Natural killer cell (primary cell): Measurements from ENCODE around the gene RYR3. TPM values are rescaled to one million over a fixed set of nuclear protein-coding genes. Genes with fewer than 3 reads are reported as not detected.

Experiments used
- ATAC-seq, 3 donors: fragments of 150-1000 bp in 2 of 3; fragments of 200-7000 bp in 1 of 3; cut with Tn5 transposase; 1 replicate in 1 of 3; 2 replicates in 2 of 3; pipeline ENCODE4 v1.10.0; 2021; ENCODE audit warnings: mild to moderate bottlenecking in 2 of 3, moderate library complexity in 2 of 3
- DNase-seq, 2 donors: peaks; one replicate each; pipeline versions ENCODE4 v3.0.0 to v3.0.0-alpha.2; 2013 to 2021; ENCODE audit warnings: mixed read lengths in 1 of 2
- H3K27ac ChIP-seq: one replicate; pipeline ENCODE4 v1.5.1; 2013; ENCODE audit warnings: mild to moderate bottlenecking, low read length
- H3K27me3 ChIP-seq: one replicate; pipeline ENCODE4 v1.6.1; 2013; ENCODE audit warnings: low read length; ENCODE audit not compliant: control insufficient read depth, insufficient read depth
- H3K36me3 ChIP-seq: one replicate; pipeline ENCODE4 v1.6.1; 2013; ENCODE audit warnings: low read length; ENCODE audit not compliant: control insufficient read depth, insufficient read depth
- H3K4me1 ChIP-seq: one replicate; pipeline ENCODE4 v1.6.1; 2013; ENCODE audit warnings: low read length; ENCODE audit not compliant: control insufficient read depth, insufficient read depth
- H3K4me3 ChIP-seq: one replicate; pipeline ENCODE4 v1.5.1; 2013; ENCODE audit warnings: low read length
- H3K9me3 ChIP-seq: one replicate; pipeline ENCODE4 v1.6.1; 2013; ENCODE audit warnings: low read length; ENCODE audit not compliant: control insufficient read depth, insufficient read depth
- H3K27ac Mint-ChIP-seq, 2 donors: one replicate each; pipeline ENCODE4 v1.8.0; 2022; ENCODE audit warnings: mild to moderate bottlenecking in 2 of 2, mixed read lengths in 2 of 2, moderate library complexity in 1 of 2
- H3K27me3 Mint-ChIP-seq, 2 donors: one replicate each; pipeline ENCODE4 v1.8.0; 2022; ENCODE audit warnings: low read depth in 2 of 2, mixed read lengths in 2 of 2
- H3K36me3 Mint-ChIP-seq: one replicate; pipeline ENCODE4 v1.8.0; 2022; ENCODE audit warnings: mixed read lengths
- H3K4me1 Mint-ChIP-seq, 2 donors: one replicate each; pipeline ENCODE4 v1.8.0; 2022; ENCODE audit warnings: mixed read lengths in 2 of 2
- H3K4me3 Mint-ChIP-seq: one replicate; pipeline ENCODE4 v1.8.0; 2022; ENCODE audit warnings: mild to moderate bottlenecking, moderate library complexity, mixed read lengths
- H3K9me3 Mint-ChIP-seq, 2 donors: one replicate each; pipeline ENCODE4 v1.8.0; 2022; ENCODE audit warnings: mixed read lengths in 2 of 2
- CTCF ChIP-seq: fragments of 200-600 bp; IDR thresholded peaks from one replicate; pipeline ENCODE4 v1.8.0; 2022; ENCODE audit warnings: antibody characterized with exemption
- WGBS: methylation state at CpG from one replicate; pipeline ENCODE4 v1.1.7; 2013; ENCODE audit warnings: missing lambda C conversion rate; ENCODE audit not compliant: insufficient coverage; 5-methylcytosine and 5-hydroxymethylcytosine counted together
- intact Hi-C: fragments of 100-400 bp; cut with micrococcal nuclease; formaldehyde crosslinking; loops from one replicate; pipeline ENCODE4 v1.14.2; 2022
- total RNA-seq, 4 donors: library from RNA; stranded (reverse); fragments of 120-200 nt in 1 of 4; gene quantifications; one replicate each; pipeline versions ENCODE4 v1.2.3 to v1.2.4, GENCODE V29; 2013 to 2022

Gene RYR3
- total RNA-seq, 3 donors from 2014 or later (not counting 1 experiment from before 2014, with no cell fraction given): 0.09 to 6.2 TPM; not detected in 1

GRCh38 chr15:33395846-33396245 is 85.1 kb downstream of the RYR3 start:
- DNase-seq: no peak
- ATAC-seq: no peak
- Histone ChIP-seq H3K9me3 (no peaks in the 10 kb centered on the region), H3K36me3 (no peaks in the 10 kb centered on the region), H3K27me3 (no peaks in the 10 kb centered on the region), H3K4me3 (no peak overlapping the region), H3K4me1 (peaks cover 5% of the 10 kb centered on the region), H3K27ac (no peak overlapping the region)
- 90% methylated on average over 7 of the region's 7 CpGs for WGBS
- Mint-ChIP-seq H3K9me3 (no peaks in the 10 kb centered on the region), H3K36me3 (no peaks in the 10 kb centered on the region), H3K27me3 (peaks cover 5 to 19% of the 10 kb centered on the region in 2 donors), H3K27ac (no peak overlapping the region), H3K4me1 (peaks cover 6 to 7% of the 10 kb centered on the region in 2 donors), H3K4me3 (no peak overlapping the region)
- intact Hi-C loops: no loop called here
- no peak for TF ChIP-seq CTCF

GRCh38 chr15:33396475-33396874 is 85.7 kb downstream of the RYR3 start:
- peaks cover 5% of the 10 kb centered on the region for H3K4me1 ChIP-seq
- Mint-ChIP-seq H3K4me1 (peaks cover 6 to 7% of the 10 kb centered on the region in 2 donors), H3K9me3 (no peaks in the 10 kb centered on the region), H3K27me3 (peaks cover 5 to 19% of the 10 kb centered on the region in 2 donors), H3K27ac (no peak overlapping the region), H3K36me3 (no peaks in the 10 kb centered on the region), H3K4me3 (no peak overlapping the region)
- no peaks in the 10 kb centered on the region for H3K27me3 ChIP-seq
- no peak for DNase-seq
- 67% methylated on average over 1 of the region's 2 CpGs for WGBS
- H3K4me3 ChIP-seq: no peak overlapping the region
- H3K27ac ChIP-seq: no peak overlapping the region
- intact Hi-C loops: no loop called here
- no peaks in the 10 kb centered on the region for H3K9me3 ChIP-seq
- no peaks in the 10 kb centered on the region for H3K36me3 ChIP-seq
- no peak for ATAC-seq
- TF ChIP-seq CTCF: no peak

- H3K4me3 ChIP-seq: no peak overlapping the region
- H3K27me3 Mint-ChIP-seq: peaks cover 5 to 12% of the 10 kb centered on the region in 2 donors
- H3K27ac Mint-ChIP-seq: no peak overlapping the region
- no peaks in the 10 kb centered on the region for H3K36me3 ChIP-seq
- H3K9me3 ChIP-seq: no peaks in the 10 kb centered on the region
- no peaks in the 10 kb centered on the region for H3K27me3 ChIP-seq
- H3K4me1 ChIP-seq: peaks cover 5% of the 10 kb centered on the region
- H3K4me3 Mint-ChIP-seq: no peak overlapping the region
- intact Hi-C loops: no loop called here
- H3K36me3 Mint-ChIP-seq: no peaks in the 10 kb centered on the region
- TF ChIP-seq CTCF: no peak
- no peaks in the 10 kb centered on the region for H3K9me3 Mint-ChIP-seq
- H3K27ac ChIP-seq: no peak overlapping the region
- WGBS: 91% methylated on average over 9 of the region's 10 CpGs
- peaks cover 6 to 7% of the 10 kb centered on the region in 2 donors for H3K4me1 Mint-ChIP-seq
- ATAC-seq (no peak), DNase-seq (no peak)
These were observed 87.8 kb downstream of the RYR3 start for GRCh38 chr15:33398555-33398954.

GRCh38 chr15:33400941-33401340 is 90.2 kb downstream of the RYR3 start:
- DNase-seq: no peak
- Mint-ChIP-seq H3K36me3 (no peaks in the 10 kb centered on the region), H3K4me3 (no peak overlapping the region), H3K9me3 (no peaks in the 10 kb centered on the region), H3K4me1 (peaks cover 6 to 7% of the 10 kb centered on the region in 2 donors), H3K27me3 (peaks cover 0 to 5% of the 10 kb centered on the region in 2 donors), H3K27ac (no peak overlapping the region)
- no peak for ATAC-seq
- peaks cover 5% of the 10 kb centered on the region for H3K4me1 ChIP-seq
- WGBS: 93% methylated on average over 3 of the region's 3 CpGs
- no peaks in the 10 kb centered on the region for H3K9me3 ChIP-seq
- no peak overlapping the region for H3K4me3 ChIP-seq
- no peak overlapping the region for H3K27ac ChIP-seq
- intact Hi-C loops: no loop called here
- H3K36me3 ChIP-seq: no peaks in the 10 kb centered on the region
- H3K27me3 ChIP-seq: no peaks in the 10 kb centered on the region
- TF ChIP-seq CTCF: no peak
